GM18873 (cell line): ENCODE measurements around the gene ST8SIA2.
"Not testable (repeated sequence)": the region's sequence is repeated elsewhere in the genome, so short reads cannot be mapped to it uniquely, and the experiment has no call there.

ENCODE experiments used
- ATAC-seq: cut with Tn5 transposase; IDR thresholded peaks from one replicate; pipeline ENCODE4 v1.9.1; 2021; ENCODE audit warnings: mild to moderate bottlenecking, moderate library complexity, moderate number of reproducible peaks; ENCODE audit not compliant: unreplicated experiment, low FRiP score

The ST8SIA2 gene

GRCh38 chr15:92479730-92480129 is 86.0 kb downstream of the ST8SIA2 start:
- ATAC-seq: not testable (repeated sequence)

- no peak for ATAC-seq
These were observed 86.7 kb downstream of the ST8SIA2 start for GRCh38 chr15:92480361-92480760.

GRCh38 chr15:92485441-92485840 is 91.8 kb downstream of the ST8SIA2 start:
- no peak for ATAC-seq

- no peak for ATAC-seq
These were observed 99.0 kb downstream of the ST8SIA2 start for GRCh38 chr15:92492551-92493115.

GRCh38 chr15:92494806-92495336 is 101.2 kb downstream of the ST8SIA2 start:
- ATAC-seq: no peak

GRCh38 chr15:92495446-92495845 is 101.8 kb downstream of the ST8SIA2 start:
- ATAC-seq: no peak

GRCh38 chr15:92499731-92500530 is 106.2 kb downstream of the ST8SIA2 start:
- ATAC-seq: no peak

GRCh38 chr15:92502336-92502735 is 108.7 kb downstream of the ST8SIA2 start:
- no peak for ATAC-seq

GRCh38 chr15:92502930-92503857 is 109.5 kb downstream of the ST8SIA2 start:
- ATAC-seq: no peak

- ATAC-seq: no peak
These were observed 110.2 kb downstream of the ST8SIA2 start for GRCh38 chr15:92503889-92504288.

- no peak for ATAC-seq
These were observed 111.9 kb downstream of the ST8SIA2 start for GRCh38 chr15:92505611-92506010.

- no peak for ATAC-seq
These were observed 112.8 kb downstream of the ST8SIA2 start for GRCh38 chr15:92506506-92506905.

GRCh38 chr15:92510163-92510882 is 116.6 kb downstream of the ST8SIA2 start:
- ATAC-seq: no peak
